Measurements from ENCODE around the gene ADGRL2.

The ADGRL2 gene

DNA sequence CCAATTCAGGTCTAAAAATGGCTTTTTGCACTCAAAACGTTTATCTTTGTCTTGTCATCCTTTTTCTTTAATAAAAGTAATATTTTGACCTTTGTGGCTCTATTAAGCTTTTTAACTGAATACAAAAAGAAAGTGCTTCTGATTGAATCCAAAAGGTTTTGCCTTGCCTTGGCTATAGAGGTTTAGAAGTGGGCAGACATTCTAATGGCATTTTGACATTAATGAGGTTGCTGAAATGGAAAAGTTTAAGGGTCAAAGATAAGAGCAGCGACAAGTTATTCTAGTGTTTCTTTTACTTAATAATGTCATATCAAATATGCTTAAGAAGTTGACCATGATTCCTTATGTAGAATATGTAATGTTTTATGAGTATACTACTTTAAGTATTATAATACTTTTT, 120.2 kb downstream of the ADGRL2 start:
- no peak for DNase-seq

DNA sequence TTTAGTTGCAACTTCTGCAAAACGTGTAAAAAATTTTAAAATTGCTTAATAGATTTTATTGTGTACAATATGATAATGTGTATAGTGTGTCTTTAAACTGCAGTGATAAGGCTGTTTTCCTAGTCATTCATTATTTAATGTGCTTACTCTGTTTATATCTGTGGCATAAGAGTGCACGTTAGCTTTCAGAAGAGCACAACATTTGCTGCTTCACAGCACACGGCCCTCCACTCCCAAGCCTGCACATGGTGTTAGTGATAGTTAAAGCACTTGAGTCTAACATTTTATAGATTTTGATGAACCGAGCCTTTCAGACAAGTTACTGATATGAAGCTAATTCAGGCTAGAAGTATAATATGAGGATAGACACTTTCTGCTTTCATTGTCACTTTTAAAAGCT, 120.6 kb downstream of the ADGRL2 start:
- no peak for DNase-seq

DNA sequence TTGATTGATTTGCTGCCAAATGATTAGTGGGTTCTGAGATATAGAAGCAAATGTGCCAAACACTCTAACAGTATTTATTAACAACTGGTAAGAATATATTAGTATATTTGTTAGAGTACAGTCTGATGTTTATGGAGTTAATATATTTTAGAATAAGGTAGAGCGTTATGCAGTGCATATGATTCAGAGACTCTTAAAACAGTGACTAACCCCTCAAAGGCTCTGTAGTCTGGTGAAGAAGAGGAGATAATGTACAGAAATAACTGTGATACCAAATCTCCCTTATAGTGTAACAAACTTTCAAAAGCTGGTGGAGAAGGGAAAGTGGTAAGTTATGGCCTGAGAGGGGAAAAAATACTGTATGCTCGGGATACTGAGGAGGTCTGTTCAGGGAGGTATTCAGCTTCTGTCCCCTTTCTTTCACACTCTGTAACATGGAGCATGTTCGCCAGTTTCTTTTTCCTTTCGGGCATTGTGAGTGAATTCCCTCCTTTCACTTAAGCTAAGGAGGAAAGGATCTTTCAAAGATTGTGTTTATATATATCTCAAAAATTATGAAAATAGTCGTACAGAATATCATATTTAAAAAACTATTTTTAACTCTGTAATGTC, 121.2 kb downstream of the ADGRL2 start:
- peak; percentile 14 for DNase-seq

DNA sequence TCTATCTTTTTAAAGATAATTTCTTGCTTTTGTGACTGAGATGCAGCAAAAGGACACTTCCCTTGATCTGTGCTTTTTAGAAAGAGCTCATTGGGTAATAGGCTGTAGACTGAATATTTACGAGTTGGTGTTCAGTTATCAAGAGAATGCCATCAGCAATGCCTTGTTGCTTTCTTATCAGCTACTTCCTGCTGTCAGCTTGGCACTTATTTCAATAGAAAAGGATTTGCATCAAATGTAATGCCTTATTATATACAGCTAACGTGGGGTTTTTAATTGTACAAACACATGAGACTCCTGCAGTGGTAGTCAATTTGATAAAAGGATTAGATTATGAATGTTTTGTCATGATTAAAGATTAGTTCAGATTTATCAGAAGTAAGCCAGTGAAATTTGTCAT, 122.2 kb downstream of the ADGRL2 start:
- no peak for DNase-seq

DNA sequence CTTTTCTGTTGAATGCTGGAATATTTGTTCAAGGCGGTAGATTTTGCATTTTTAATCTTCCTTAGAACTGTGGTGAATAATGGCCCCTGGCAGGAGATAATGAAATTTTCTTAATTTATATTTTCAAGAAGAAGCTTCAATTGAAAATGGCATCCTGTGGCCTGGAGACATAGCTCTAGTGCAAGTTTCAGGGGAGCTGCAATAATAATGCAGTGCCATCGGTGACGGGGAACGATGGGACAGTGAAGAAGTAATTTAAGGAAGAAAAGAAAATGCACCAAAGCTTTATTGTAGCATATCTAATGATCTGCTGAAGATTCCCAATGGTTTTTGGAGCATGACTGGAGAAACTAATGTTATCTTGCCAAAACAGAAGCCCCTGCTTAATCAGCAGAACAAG, 128.4 kb downstream of the ADGRL2 start:
- no peak for DNase-seq

DNA sequence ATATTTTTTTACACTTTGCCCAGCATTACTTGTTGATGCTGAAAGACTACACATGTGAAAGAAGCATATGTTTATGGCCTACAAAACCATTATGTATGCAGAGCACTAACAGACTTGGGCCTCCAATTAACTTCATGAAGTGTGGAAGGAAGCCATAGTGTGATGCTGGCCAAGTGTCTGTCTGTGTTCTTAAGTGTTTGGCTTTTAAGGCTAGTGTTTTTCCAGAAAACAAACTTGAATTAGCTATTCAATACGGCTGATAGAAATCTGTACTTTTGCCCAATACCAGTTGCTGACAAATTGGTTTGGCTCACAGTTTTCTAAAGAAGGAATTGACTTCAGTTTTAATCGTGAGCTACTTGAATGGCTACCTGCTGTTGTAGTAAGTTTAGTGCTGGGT, 136.1 kb downstream of the ADGRL2 start:
- no peak for DNase-seq

DNA sequence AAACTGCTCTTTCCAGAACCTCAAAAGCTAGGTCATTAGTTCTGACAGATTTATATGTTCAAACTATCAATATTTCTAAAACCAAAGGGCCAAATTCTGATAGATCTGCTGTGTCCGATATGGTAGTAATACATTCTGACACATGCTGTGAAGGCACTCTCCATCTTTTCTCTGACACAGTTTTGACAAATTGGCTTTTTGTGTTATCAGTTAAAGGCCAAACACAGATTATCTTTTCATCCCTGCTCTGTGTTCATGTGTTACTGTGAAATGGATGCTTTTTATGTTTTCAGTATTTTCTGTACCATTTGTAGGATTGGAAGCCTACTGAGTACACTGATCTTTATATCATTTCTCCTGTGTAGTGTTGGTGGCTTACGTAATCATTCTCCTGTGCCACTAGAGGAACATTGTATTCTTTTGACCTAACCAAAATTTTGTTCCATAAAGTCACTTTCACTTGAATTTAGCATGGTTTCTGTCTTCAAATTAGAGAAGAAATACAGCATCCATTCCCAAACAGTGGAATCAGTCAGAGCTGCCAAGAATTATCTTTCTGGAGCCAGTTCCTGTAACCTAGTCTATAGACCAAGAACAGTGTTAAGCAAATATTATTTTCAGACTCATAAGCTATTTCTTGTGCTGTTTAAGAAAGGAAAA, 137.2 kb downstream of the ADGRL2 start:
- DNase-seq: no peak

DNA sequence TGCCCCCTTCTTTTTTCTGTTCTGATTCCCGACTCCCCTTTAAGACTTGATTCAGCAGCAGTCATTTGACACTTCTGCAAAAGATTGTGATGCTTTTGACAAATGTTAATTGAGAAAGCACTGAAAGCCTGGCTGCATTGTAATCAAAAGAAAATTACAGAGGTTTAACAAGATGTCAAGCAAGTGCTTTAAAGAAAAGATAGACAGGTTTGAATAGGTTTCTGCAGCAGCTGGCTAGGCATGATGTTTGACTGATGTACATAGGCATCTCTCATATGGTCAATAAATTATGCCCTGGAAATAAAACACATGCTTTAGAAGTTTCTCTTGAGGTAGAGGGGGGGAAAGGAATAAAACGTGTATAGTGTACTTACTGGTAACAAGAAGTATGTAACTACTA, 147.8 kb downstream of the ADGRL2 start:
- no peak for DNase-seq

DNA sequence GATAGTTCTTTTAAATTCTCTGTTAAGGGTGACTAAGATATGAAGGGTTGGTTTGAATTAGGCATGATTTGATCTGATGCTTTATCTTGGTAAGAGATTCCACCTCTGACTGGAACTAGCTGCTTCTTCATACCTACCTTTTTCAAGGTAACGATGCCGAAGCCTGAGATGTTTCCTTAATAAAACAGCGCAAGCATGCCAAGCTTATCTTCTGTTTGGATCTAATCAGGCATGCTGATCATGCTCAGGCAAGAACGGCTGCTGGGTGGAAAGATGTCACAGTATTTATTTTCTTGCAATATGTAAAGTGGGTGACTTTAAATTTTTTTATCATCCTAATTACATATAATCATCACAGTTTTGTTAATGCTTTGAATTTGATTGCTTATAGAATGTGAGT, 148.7 kb downstream of the ADGRL2 start:
- DNase-seq: no peak

DNA sequence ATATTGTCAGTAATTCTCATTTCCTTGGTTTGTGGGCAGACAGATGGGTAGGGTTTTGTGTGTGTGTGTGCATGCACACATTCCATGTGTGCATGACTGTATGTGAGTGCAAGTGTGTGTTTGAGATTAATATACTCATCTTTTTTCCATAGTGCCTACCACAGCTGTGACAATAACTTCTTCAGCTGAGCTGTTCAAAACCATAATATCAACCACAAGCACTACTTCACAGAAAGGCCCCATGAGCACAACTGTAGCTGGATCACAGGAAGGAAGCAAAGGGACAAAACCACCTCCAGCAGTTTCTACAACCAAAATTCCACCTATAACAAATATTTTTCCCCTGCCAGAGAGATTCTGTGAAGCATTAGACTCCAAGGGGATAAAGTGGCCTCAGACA, 149.3 kb downstream of the ADGRL2 start:
- DNase-seq: peak; percentile 6

DNA sequence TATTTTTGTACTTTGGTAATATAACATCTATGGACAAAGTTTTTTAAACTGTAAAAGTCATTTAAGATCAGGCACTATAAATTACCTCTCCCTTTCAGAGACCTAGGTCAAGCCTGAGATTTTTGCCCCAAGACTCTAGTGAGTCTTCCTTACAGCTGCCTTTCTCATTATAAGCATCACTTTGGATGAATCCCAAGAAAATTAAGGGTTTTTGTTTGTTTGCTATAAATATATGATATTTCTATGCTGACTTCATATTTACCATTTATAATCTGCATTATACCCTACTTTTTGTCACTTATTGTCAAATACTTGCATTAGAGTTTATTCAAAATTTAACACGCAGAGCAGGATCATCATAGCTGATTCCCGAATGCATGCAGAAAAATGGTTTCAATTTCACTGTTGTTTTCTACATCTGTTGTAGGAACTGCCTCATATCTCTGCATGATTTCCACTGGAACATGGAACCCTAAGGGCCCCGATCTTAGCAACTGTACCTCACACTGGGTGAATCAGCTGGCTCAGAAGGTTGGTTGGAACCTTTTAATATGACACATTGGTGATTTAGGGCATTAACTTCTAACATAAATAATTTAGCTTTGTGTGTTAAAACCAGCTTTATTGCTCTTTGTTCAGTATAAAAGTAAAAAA, 150.0 kb downstream of the ADGRL2 start:
- peak; percentile 36 for DNase-seq

DNA sequence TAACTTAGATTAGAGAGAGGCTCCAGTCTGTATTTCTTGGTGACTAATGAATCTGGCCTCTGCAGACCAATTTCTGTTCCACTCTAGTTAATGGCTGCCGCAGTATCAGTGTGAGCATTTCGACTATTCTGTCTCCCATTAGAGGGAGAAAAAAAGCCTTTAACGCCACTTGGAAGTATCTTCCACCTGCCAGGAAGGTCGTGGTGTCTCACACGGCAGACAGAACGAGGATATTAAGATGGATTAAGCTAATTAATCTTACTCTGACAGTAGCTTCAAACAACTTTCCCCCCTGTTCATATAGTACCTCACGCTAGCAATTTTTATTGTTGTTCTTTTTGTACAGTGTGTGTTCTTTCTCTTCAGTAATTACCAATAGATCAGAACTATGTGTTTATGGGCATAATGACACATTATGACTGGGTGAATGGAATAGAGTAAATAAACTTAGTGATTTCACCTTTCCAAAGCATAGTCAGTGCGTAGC, 153.8 kb downstream of the ADGRL2 start:
- DNase-seq: no peak

DNA sequence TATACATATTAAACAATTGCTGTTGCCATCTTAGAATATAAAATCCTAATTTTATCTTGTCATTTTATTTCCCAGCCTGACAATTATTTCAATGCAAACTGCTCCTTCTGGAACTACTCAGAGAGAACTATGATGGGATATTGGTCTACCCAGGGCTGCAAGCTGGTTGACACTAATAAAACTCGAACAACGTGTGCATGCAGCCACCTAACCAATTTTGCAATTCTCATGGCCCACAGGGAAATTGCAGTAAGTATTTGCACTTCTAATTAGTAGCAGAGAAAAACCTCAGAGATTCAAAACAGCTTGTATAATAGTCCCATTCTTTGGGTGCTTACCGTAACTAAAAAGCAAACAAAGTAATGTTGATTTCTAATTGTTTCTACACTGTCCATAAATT, 167.2 kb downstream of the ADGRL2 start:
- DNase-seq: no peak

DNA sequence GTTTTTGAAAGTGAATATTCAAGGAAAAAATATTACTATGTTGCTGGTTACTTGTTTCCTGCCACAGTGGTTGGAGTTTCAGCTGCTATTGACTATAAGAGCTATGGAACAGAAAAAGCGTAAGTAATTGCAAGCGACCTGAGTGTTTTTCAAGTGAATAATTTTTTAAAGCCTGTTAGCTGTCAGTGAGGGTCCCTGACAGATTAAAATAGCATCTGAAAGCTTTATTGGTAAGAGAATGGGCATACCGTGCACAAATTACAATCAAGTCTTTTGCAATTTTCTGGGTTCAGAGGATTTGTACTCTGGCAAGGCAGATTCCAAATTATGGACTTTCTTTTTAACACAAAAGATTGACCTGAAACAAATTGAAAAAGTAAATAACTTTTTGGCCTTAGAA, 169.7 kb downstream of the ADGRL2 start:
- no peak for DNase-seq

DNA sequence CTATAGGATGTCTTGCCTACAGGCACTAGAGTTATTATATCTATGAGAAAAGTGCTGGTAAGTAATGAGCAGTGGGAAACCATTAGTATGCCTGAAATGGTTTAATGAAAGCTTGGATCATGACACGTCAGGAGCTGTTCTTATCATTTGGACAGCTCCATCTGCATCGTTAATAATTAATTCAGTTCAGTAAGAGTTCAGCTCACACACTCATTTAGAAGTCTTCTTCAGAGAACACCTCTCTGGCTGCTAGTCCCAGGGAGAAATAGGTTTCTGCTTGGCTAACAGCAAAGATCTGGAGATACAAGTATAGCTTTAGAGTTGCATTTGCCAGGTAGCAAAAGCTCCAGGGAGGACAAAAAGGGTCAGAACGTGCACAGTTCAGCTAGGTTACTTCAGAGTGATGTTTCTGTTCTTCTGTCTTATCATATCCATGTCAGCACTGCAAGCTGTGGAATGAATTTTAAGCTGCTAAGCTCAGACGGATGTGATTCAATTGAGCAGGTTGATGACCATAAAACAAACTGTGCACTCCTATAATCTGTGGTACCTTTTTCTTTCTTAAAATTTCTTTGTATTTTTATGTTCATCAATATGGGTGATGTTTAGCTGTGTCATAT, 173.6 kb downstream of the ADGRL2 start:
- no peak for DNase-seq

DNA sequence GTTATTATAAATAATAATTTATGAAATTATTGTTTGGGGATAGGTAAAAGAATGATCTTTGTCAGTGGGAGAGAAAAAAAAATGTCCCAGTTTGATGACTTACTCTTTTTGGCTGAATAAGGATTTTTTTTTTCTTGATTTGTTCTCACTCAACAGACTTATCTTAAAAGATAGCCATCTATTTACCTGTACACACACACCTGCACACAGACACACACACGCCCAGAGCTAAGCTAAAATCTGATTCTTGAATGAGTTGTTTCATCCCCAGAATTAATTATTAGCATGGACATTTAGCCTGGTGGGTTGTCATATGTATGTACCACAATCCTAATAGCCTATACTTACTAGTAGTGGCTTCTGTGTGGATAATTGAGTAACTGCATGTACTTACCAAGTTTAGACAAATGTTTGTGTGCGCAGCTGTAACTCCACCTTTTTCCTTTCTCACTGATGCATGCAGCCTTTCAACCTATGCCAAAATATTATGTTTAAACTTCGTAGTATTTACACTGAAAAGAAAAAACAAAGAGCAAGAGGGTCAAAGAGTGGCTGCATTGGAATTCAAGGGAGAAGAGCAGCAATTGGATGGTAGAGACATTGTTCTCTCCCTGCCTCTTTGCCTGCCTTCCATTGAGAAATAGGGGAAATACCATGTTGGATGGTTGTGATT, 174.3 kb downstream of the ADGRL2 start:
- DNase-seq: no peak

DNA sequence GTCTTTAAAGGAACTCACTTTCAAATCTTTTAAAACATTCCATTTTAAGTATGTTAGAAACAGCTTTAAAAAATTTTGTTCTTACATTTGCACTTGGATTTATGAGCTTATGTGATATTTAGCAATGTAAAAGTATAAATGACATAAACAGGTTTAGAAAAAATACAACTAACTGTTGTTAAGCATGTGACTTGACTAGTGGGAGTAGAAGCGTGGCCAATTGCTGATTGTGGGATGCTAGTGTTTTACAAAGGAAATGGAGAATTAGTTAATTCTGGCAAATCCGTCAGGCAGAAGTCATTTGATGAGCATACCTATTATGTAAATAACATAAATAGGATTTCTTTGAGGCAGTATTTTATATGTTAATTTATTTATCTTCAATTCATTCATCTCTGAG, 175.8 kb downstream of the ADGRL2 start:
- DNase-seq: no peak

DNA sequence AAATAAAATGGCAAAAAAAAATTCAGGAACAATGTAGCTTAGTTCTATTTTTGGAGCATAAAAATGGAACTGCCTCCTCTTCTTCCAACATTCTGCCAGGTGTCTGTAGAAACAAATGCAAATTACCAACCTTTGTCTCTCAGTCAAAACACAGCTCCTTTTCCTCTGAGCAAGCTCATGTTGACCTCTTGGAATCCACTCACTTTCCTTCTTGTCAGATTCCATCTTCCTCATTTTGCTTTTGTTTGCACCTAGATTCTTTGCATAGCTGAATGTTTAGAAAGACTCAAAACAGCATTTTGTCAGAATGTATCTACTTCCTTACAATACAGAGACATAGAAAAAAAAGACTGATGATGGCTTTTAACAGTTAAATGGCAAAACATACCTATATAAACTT, 178.2 kb downstream of the ADGRL2 start:
- peak; percentile 9 for DNase-seq

DNA sequence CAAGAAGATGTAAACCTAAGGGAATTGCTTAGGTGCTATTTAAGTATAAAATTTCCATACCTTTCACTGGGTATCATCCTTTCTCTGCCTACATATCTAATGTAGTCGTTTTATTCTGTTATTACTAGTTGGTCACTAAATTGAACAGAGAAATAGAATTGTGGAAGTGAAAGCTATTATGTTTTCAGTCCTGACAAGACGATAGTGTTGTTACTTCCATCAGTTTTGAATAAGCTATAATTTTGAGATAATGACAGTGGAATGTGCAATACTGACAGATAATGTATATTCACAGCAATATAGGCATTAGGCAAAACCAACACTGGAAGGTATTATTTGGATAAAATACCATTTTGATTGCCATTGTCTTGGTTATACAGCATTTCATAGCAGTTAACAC, 181.8 kb downstream of the ADGRL2 start:
- no peak for DNase-seq

DNA sequence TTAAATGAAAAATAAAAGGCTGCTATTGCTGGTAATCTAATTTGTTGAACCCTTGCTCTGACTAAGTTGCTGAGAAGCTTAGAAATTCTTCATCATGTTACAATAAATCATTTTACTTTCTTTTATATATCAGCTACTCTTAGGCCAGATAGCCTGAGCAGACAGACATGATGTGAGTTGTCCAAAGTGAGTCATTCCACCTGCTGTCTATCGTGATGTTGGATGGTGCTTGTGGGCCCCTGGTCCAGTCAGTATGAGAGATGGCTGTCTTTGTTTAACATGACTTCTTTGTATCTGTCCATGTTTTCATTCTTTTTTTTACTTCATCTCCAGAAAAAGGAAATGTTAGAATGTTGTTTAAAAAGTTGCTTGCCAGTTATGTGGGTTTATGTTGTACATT, 188.8 kb downstream of the ADGRL2 start:
- peak; percentile 4 for DNase-seq

DNA sequence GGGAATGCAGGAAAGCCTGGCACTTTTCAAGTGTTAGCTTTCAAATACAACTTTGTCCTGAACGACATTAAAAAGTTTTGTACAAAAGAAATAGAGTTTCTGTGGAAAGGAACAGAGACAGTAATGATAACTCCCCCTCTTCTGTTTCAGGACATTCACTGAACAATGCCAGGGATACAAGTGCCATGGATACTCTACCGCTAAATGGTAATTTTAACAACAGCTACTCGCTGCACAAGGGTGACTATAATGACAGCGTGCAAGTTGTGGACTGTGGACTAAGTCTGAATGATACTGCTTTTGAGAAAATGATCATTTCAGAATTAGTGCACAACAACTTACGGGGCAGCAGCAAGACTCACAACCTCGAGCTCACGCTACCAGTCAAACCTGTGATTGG, 189.5 kb downstream of the ADGRL2 start:
- DNase-seq: no peak

DNA sequence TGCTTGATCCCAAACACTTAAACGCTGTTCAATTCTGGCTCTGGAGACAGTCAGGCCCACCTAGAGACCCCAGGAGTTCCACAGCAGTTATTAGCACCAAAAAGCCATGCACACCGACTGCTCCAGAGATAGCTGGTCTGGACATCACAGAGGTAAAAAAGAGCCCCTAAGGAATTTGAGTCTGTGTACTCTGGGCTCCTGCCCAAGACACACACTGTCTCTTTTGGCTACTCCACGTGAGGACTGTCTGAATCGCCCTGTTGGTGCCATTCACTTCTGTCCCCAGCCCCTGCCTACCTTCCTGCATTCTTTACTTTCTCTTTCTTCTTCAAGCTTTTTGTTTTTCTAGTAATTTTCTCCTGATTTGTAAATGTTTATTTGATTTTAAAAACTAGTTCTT, 197.4 kb downstream of the ADGRL2 start:
- DNase-seq: peak; percentile 6

DNA sequence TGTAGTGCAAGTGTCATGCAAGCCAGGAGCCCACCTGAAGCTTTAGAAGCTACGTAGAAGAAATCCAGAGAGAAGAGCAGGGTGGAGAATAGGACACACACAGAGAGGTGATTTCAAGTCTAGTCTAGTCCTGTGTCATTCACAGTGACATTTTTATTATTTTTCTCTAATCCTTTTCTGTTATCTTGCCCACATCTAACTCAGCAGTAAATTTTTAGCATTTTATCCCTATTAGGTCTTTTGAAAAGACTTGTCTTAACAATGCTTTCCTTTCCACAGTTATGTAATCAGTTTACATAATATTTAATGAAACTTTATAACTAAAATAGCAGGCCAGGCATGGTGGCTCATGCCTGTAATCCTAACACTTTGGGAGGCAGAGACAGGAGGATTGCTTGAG, 198.6 kb downstream of the ADGRL2 start:
- no peak for DNase-seq
